Mesenchymal stem cell (in vitro differentiated cells and primary cell): ENCODE data around the gene TRPM2.

Experiments
- DNase-seq: peaks from one replicate; pipeline ENCODE4 v3.0.0-alpha.2; 2013
- H2AFZ ChIP-seq: one replicate; pipeline ENCODE4 v1.6.1; 2013; ENCODE audit warnings: low read depth, mild to moderate bottlenecking, control low read depth, inconsistent platforms, low read length, moderate library complexity
- H2AK5ac ChIP-seq: 2 replicates; pipeline ENCODE4 v1.6.1; 2013; ENCODE audit warnings: low read length, moderate library complexity, mild to moderate bottlenecking, inconsistent platforms; ENCODE audit not compliant: severe bottlenecking
- H2BK120ac ChIP-seq: one replicate; pipeline ENCODE4 v1.6.1; 2013; ENCODE audit warnings: low read depth, mild to moderate bottlenecking, inconsistent platforms, low read length, moderate library complexity
- H2BK12ac ChIP-seq, 2 experiments: one replicate each; pipeline ENCODE4 v1.6.1; 2013; ENCODE audit warnings: inconsistent platforms in 2 of 2, low read length in 2 of 2, mild to moderate bottlenecking in 2 of 2, moderate library complexity in 2 of 2, control low read depth in 1 of 2
- H2BK15ac ChIP-seq: one replicate; pipeline ENCODE4 v1.6.1; 2013; ENCODE audit warnings: mild to moderate bottlenecking, low read depth, inconsistent platforms; ENCODE audit not compliant: poor library complexity, severe bottlenecking
- H2BK5ac ChIP-seq: 2 replicates; pipeline ENCODE4 v1.6.1; 2013; ENCODE audit warnings: low read depth, mild to moderate bottlenecking, low read length, control low read depth, inconsistent platforms; ENCODE audit not compliant: poor library complexity, severe bottlenecking
- H3K14ac ChIP-seq, 2 experiments: one replicate each; pipeline ENCODE4 v1.6.1; 2013; ENCODE audit warnings: inconsistent platforms in 2 of 2, low read length in 2 of 2, control low read depth in 1 of 2, mild to moderate bottlenecking in 1 of 2, moderate library complexity in 1 of 2
- H3K18ac ChIP-seq, 2 experiments: one replicate each; pipeline ENCODE4 v1.6.1; 2013; ENCODE audit warnings: inconsistent platforms in 2 of 2, low read length in 2 of 2, control low read depth in 1 of 2, low read depth in 1 of 2, mild to moderate bottlenecking in 1 of 2
- H3K23ac ChIP-seq, 2 experiments: one replicate each; pipeline ENCODE4 v1.6.1; 2013; ENCODE audit warnings: inconsistent platforms in 2 of 2, low read length in 2 of 2, mild to moderate bottlenecking in 2 of 2, moderate library complexity in 2 of 2, control low read depth in 1 of 2
- H3K27ac ChIP-seq: 2 replicates; pipeline ENCODE4 v1.5.1; 2013; ENCODE audit warnings: mild to moderate bottlenecking, moderate library complexity, low read length, control low read depth, inconsistent platforms; ENCODE audit not compliant: poor library complexity, severe bottlenecking
- H3K27me3 ChIP-seq, 2 experiments: 2 replicates each; pipeline versions ENCODE4 v1.6.1 to v1.7.0; 2013; ENCODE audit warnings: low read length in 2 of 2, mild to moderate bottlenecking in 2 of 2, moderate library complexity in 2 of 2, control low read depth in 1 of 2, inconsistent platforms in 1 of 2; ENCODE audit not compliant: control insufficient read depth in 1 of 2, insufficient read depth in 1 of 2
- H3K36me3 ChIP-seq, 2 experiments: 2 replicates each; pipeline versions ENCODE4 v1.6.1 to v1.7.0; 2013; ENCODE audit warnings: low read length in 2 of 2, control low read depth in 1 of 2, inconsistent platforms in 1 of 2, low read depth in 1 of 2, mild to moderate bottlenecking in 1 of 2; ENCODE audit not compliant: insufficient read depth in 2 of 2, control insufficient read depth in 1 of 2
- H3K4ac ChIP-seq, 2 experiments: one replicate each; pipeline ENCODE4 v1.6.1; 2013; ENCODE audit warnings: inconsistent platforms in 2 of 2, low read length in 2 of 2, mild to moderate bottlenecking in 2 of 2, moderate library complexity in 2 of 2, control low read depth in 1 of 2, low read depth in 1 of 2
- H3K4me1 ChIP-seq: 2 replicates; pipeline ENCODE4 v1.6.1; 2013; ENCODE audit warnings: low read depth, low read length, control low read depth; ENCODE audit not compliant: control insufficient read depth, insufficient read depth
- H3K4me2 ChIP-seq: 2 replicates; pipeline ENCODE4 v1.6.1; 2013; ENCODE audit warnings: low read length, mild to moderate bottlenecking, inconsistent platforms; ENCODE audit not compliant: poor library complexity, severe bottlenecking
- H3K4me3 ChIP-seq, 2 experiments: 2 replicates each; pipeline versions ENCODE4 v1.5.1 to v1.7.0; 2013; ENCODE audit warnings: low read length in 2 of 2, mild to moderate bottlenecking in 2 of 2, control low read depth in 1 of 2, low read depth in 1 of 2; ENCODE audit not compliant: insufficient read depth in 1 of 2
- H3K79me1 ChIP-seq: replicated peaks from 2 replicates; pipeline ENCODE4 v1.6.1; 2013; ENCODE audit warnings: mild to moderate bottlenecking, control low read depth, low read length, inconsistent platforms; ENCODE audit not compliant: poor library complexity, severe bottlenecking
- H3K9ac ChIP-seq: 2 replicates; pipeline ENCODE4 v1.7.0; 2013; ENCODE audit warnings: mild to moderate bottlenecking, low read length, moderate library complexity
- H3K9me3 ChIP-seq: 2 replicates; pipeline ENCODE4 v1.7.0; 2013; ENCODE audit warnings: mild to moderate bottlenecking, low read length; ENCODE audit not compliant: control insufficient read depth
- H4K8ac ChIP-seq: one replicate; pipeline ENCODE4 v1.6.1; 2013; ENCODE audit warnings: inconsistent platforms, mild to moderate bottlenecking, low read length, moderate library complexity
- H4K91ac ChIP-seq: one replicate; pipeline ENCODE4 v1.6.1; 2013; ENCODE audit warnings: mild to moderate bottlenecking, low read length, inconsistent platforms
- WGBS: methylation state at CpG from one replicate; pipeline ENCODE4 v1.1.7; 2013; ENCODE audit warnings: mixed read lengths; 5-methylcytosine and 5-hydroxymethylcytosine counted together

Gene TRPM2

GRCh38 chr21:44323591-44323990 lies 29.8 kb upstream of the TRPM2 start:
- Histone ChIP-seq H3K18ac (no peak overlapping the region), H3K9me3 (no peaks in the 10 kb centered on the region), H3K4me3 (no peak overlapping the region), H3K27ac (no peak overlapping the region), H3K23ac (no peak overlapping the region), H3K4me1 (peaks cover 5% of the 10 kb centered on the region), H3K36me3 (peaks cover 58 to 96% of the 10 kb centered on the region in 2 experiments), H3K9ac (no peak overlapping the region), H2AFZ (no peak overlapping the region), H2BK12ac (no peak overlapping the region), H3K4me2 (no peak overlapping the region), H4K91ac (no peak overlapping the region), H4K8ac (no peak overlapping the region), H2BK15ac (no peak overlapping the region), H3K27me3 (no peaks in the 10 kb centered on the region), H2BK120ac (no peak overlapping the region), H2BK5ac (no peak overlapping the region), H2AK5ac (no peak overlapping the region), H3K79me1 (peaks cover 2% of the 10 kb centered on the region), H3K14ac (no peak overlapping the region), H3K4ac (no peak overlapping the region)
- DNase-seq: no peak
- WGBS: 92% methylated on average over 20 of the region's 20 CpGs

GRCh38 chr21:44324106-44324853 lies 29.1 kb upstream of the TRPM2 start:
- no peak overlapping the region for H3K23ac ChIP-seq
- H2BK15ac ChIP-seq: no peak overlapping the region
- H3K27me3 ChIP-seq: no peaks in the 10 kb centered on the region
- 96% methylated on average over 37 of the region's 37 CpGs for WGBS
- no peak overlapping the region for H2BK12ac ChIP-seq
- no peak for DNase-seq
- no peak overlapping the region for H4K8ac ChIP-seq
- H2BK5ac ChIP-seq: no peak overlapping the region
- no peak overlapping the region for H2AFZ ChIP-seq
- H3K18ac ChIP-seq: no peak overlapping the region
- no peak overlapping the region for H4K91ac ChIP-seq
- H3K9me3 ChIP-seq: no peaks in the 10 kb centered on the region
- H3K27ac ChIP-seq: no peak overlapping the region
- H3K14ac ChIP-seq: no peak overlapping the region
- H3K4me3 ChIP-seq: no peak overlapping the region
- no peak overlapping the region for H2AK5ac ChIP-seq
- H3K4ac ChIP-seq: no peak overlapping the region
- H3K4me1 ChIP-seq: peaks cover 11% of the 10 kb centered on the region
- H3K4me2 ChIP-seq: no peak overlapping the region
- H3K36me3 ChIP-seq: peaks cover 53 to 89% of the 10 kb centered on the region in 2 experiments
- no peak overlapping the region for H3K9ac ChIP-seq
- no peak overlapping the region for H2BK120ac ChIP-seq
- H3K79me1 ChIP-seq: peaks cover 2% of the 10 kb centered on the region

- Histone ChIP-seq H3K14ac (no peak overlapping the region), H3K9me3 (no peaks in the 10 kb centered on the region), H2AFZ (no peak overlapping the region), H2BK12ac (no peak overlapping the region), H3K18ac (no peak overlapping the region), H3K9ac (no peak overlapping the region), H2BK15ac (no peak overlapping the region), H3K27me3 (no peaks in the 10 kb centered on the region), H3K4me1 (peaks cover 11% of the 10 kb centered on the region), H3K79me1 (peaks cover 2% of the 10 kb centered on the region), H2BK120ac (no peak overlapping the region), H3K4ac (no peak overlapping the region), H2BK5ac (no peak overlapping the region), H3K27ac (no peak overlapping the region), H3K4me3 (no peak overlapping the region), H4K91ac (no peak overlapping the region), H3K36me3 (peaks cover 51 to 84% of the 10 kb centered on the region in 2 experiments), H4K8ac (no peak overlapping the region), H3K23ac (no peak overlapping the region), H2AK5ac (no peak overlapping the region), H3K4me2 (no peak overlapping the region)
- DNase-seq: no peak
- 94% methylated on average over 11 of the region's 11 CpGs for WGBS
Measured at GRCh38 chr21:44324854-44325107, 28.6 kb upstream of the TRPM2 start.

GRCh38 chr21:44325386-44326271 lies 27.8 kb upstream of the TRPM2 start:
- Histone ChIP-seq H2BK12ac (no peak overlapping the region), H3K23ac (no peak overlapping the region), H3K4ac (no peak overlapping the region), H3K27ac (no peak overlapping the region), H3K9ac (no peak overlapping the region), H3K4me2 (no peak overlapping the region), H2BK5ac (no peak overlapping the region), H2AK5ac (no peak overlapping the region), H3K79me1 (peaks cover 2% of the 10 kb centered on the region), H4K8ac (no peak overlapping the region), H3K36me3 (peaks cover 44 to 78% of the 10 kb centered on the region in 2 experiments), H2AFZ (no peak overlapping the region), H2BK15ac (no peak overlapping the region), H2BK120ac (no peak overlapping the region), H3K4me1 (peaks cover 11% of the 10 kb centered on the region), H3K14ac (no peak overlapping the region), H3K27me3 (no peaks in the 10 kb centered on the region), H4K91ac (no peak overlapping the region), H3K4me3 (no peak overlapping the region), H3K9me3 (no peaks in the 10 kb centered on the region), H3K18ac (no peak overlapping the region)
- WGBS: 96% methylated on average over 44 of the region's 44 CpGs
- DNase-seq: no peak
